NCI-H510A treated with DMSO at 0.1 percent for 48 hours (cell line): ENCODE results near the gene AHR.
"Not testable (repeated sequence)": the region's sequence is repeated elsewhere in the genome, so short reads cannot be mapped to it uniquely, and the experiment has no call there.

Experiments used
- DNase-seq: peaks from one replicate; lab custom pipeline; 2025; lab: John Stamatoyannopoulos, UW

Gene AHR

GRCh38 chr7:17376595-17376994 lies 78.1 kb downstream of the AHR start:
- DNase-seq, result no peak

GRCh38 chr7:17380736-17381662 lies 82.5 kb downstream of the AHR start:
- DNase-seq, result no peak

GRCh38 chr7:17382408-17383354 lies 84.2 kb downstream of the AHR start:
- not testable (repeated sequence) for DNase-seq

GRCh38 chr7:17384400-17384799 lies 85.9 kb downstream of the AHR start:
- DNase-seq, result peak; percentile 57

GRCh38 chr7:17385612-17386011 lies 87.2 kb downstream of the AHR start:
- DNase-seq, result no peak

- no peak for DNase-seq
Measured at GRCh38 chr7:17390392-17390791, 91.9 kb downstream of the AHR start.

- no peak for DNase-seq
Measured at GRCh38 chr7:17391366-17391765, 92.9 kb downstream of the AHR start.

GRCh38 chr7:17392846-17393245 lies 94.4 kb downstream of the AHR start:
- DNase-seq, result no peak

GRCh38 chr7:17394563-17394962 lies 96.1 kb downstream of the AHR start:
- DNase-seq, result not testable (repeated sequence)
